K562 (cell line): ENCODE data around the gene GRIA4. TPM values are rescaled to one million over a fixed set of nuclear protein-coding genes. Genes with fewer than 3 reads are reported as not detected.

ENCODE experiments used
- ATAC-seq: fragments of 200-7000 bp; cut with Tn5 transposase; 3 replicates; pipeline ENCODE4 v1.9.1; 2020; ENCODE audit warnings: moderate library complexity
- BruUV-seq: library from RNA; stranded (reverse); fragments of 400-500 nt; replicated peaks from 2 replicates; lab custom pipeline; 2021; lab: Mats Ljungman, UMichigan
- CTCF ChIA-PET: fragments of 300-600 bp; formaldehyde crosslinking; extraction: SDS; loops from one replicate; lab custom pipeline; 2021; ENCODE audit warnings: low intra/inter-chr PET ratio; lab: Yijun Ruan, JAX
- POLR2A ChIA-PET: fragments of 300-600, 350-650 bp; sonication (Branson Sonifier 250); formaldehyde crosslinking; extraction: SDS; loops from one replicate; lab custom pipeline; 2021; ENCODE audit warnings: antibody characterized with exemption, inconsistent platforms; lab: Yijun Ruan, JAX
- DNase-seq, 4 experiments: peaks; one replicate each; pipeline versions ENCODE4 v3.0.0 to v3.0.0-alpha.2; 2011 to 2018; ENCODE audit warnings: low spot score in 3 of 4, mixed read lengths in 3 of 4; ENCODE audit errors: extremely low read depth in 1 of 4
- FAIRE-seq: peaks from 2 replicates; lab custom pipeline; 2011; peaks lifted over from hg19 to GRCh38; lab: Jason Lieb, UNC
- H2AFZ ChIP-seq: 2 replicates; pipeline ENCODE4 v1.6.0; 2011; ENCODE audit warnings: low read depth, low read length, control low read depth, inconsistent platforms
- H3K27ac ChIP-seq: fragments of 200-600 bp; 3 replicates; pipeline ENCODE4 v1.8.0; 2011; ENCODE audit warnings: low read depth, mild to moderate bottlenecking, control low read depth, inconsistent platforms, low read length, moderate library complexity, mixed read lengths; ENCODE audit errors: extremely low read depth
- H3K27me3 ChIP-seq, 2 experiments: fragments of 300-600 bp in 1 of 2; 2 replicates in 1 of 2; 3 replicates in 1 of 2; pipeline versions ENCODE4 v1.6.0 to v1.8.0; 2011; ENCODE audit warnings: inconsistent platforms in 2 of 2, low read length in 2 of 2, mild to moderate bottlenecking in 1 of 2, mixed read lengths in 1 of 2, moderate library complexity in 1 of 2; ENCODE audit not compliant: control insufficient read depth in 2 of 2, insufficient read depth in 2 of 2
- H3K36me3 ChIP-seq: fragments of 300-600 bp; 3 replicates; pipeline ENCODE4 v1.8.0; 2011; ENCODE audit warnings: mild to moderate bottlenecking, low read length, inconsistent platforms; ENCODE audit not compliant: control insufficient read depth, insufficient read depth
- H3K4me1 ChIP-seq, 2 experiments: fragments of 200-600 bp in 1 of 2; replicated peaks in 1 of 2; 2 replicates in 1 of 2; 3 replicates in 1 of 2; pipeline versions ENCODE4 v1.5.1 to v1.8.0; 2011; ENCODE audit warnings: inconsistent platforms in 2 of 2, low read length in 2 of 2, mild to moderate bottlenecking in 1 of 2, mixed read lengths in 1 of 2, moderate library complexity in 1 of 2; ENCODE audit not compliant: control insufficient read depth in 2 of 2, insufficient read depth in 2 of 2
- H3K4me2 ChIP-seq: 2 replicates; pipeline ENCODE4 v1.6.1; 2011; ENCODE audit warnings: low read length, control low read depth, inconsistent platforms, mixed read lengths; ENCODE audit not compliant: insufficient read depth
- H3K4me3 ChIP-seq: fragments of 200-600 bp; sonication (generic), shearing (Covaris generic); 2 replicates; pipeline ENCODE4 v1.5.1; 2016; ENCODE audit warnings: control low read depth, inconsistent platforms
- H3K79me2 ChIP-seq: fragments of 200-600 bp; 3 replicates; pipeline ENCODE4 v1.8.0; 2011; ENCODE audit warnings: low read length, inconsistent platforms; ENCODE audit not compliant: control insufficient read depth, insufficient read depth
- H3K9ac ChIP-seq, 2 experiments: 2 replicates each; pipeline versions ENCODE4 v1.6.0 to v1.6.1; 2011; ENCODE audit warnings: low read depth in 2 of 2, low read length in 2 of 2, control low read depth in 1 of 2, inconsistent platforms in 1 of 2, mild to moderate bottlenecking in 1 of 2, mixed read lengths in 1 of 2; ENCODE audit not compliant: insufficient read depth in 1 of 2
- H3K9me1 ChIP-seq: one replicate; pipeline ENCODE4 v1.6.0; 2011; ENCODE audit warnings: inconsistent platforms, mild to moderate bottlenecking, low read length, moderate library complexity; ENCODE audit not compliant: control insufficient read depth, insufficient read depth
- H3K9me3 ChIP-seq: replicated peaks from 2 replicates; pipeline ENCODE4 v1.5.1; 2011; ENCODE audit warnings: low read depth, low read length, inconsistent platforms; ENCODE audit not compliant: control insufficient read depth, insufficient read depth
- H4K20me1 ChIP-seq: replicated peaks from 2 replicates; pipeline ENCODE4 v1.6.1; 2011; ENCODE audit warnings: low read length, inconsistent platforms, mixed read lengths; ENCODE audit not compliant: control insufficient read depth, insufficient read depth
- ETV5 ChIP-seq: sonication (generic); formaldehyde crosslinking; IDR thresholded peaks from 2 replicates; pipeline ENCODE4 v1.4.0; 2020; ENCODE audit warnings: low read depth, mild to moderate bottlenecking, missing genetic modification reagents
- HNRNPUL1 ChIP-seq: fragments of 200-400 bp; formaldehyde crosslinking; IDR thresholded peaks from 2 replicates; pipeline ENCODE4 v1.6.1; 2017; ENCODE audit warnings: low read length
- HSF4 ChIP-seq: fragments of 250-450 bp; sonication (Bioruptor Pico); IDR thresholded peaks from 2 replicates; pipeline ENCODE4 v2.1.2; 2022; ENCODE audit warnings: mild to moderate bottlenecking, moderate library complexity, borderline replicate concordance
- STAG1 ChIP-seq: sonication (generic); formaldehyde crosslinking; IDR thresholded peaks from 2 replicates; pipeline ENCODE4 v1.5.0; 2020; ENCODE audit warnings: missing genetic modification reagents, borderline replicate concordance
- ZNF707 ChIP-seq: fragments of 250-450 bp; sonication (Bioruptor Pico); conservative IDR thresholded peaks from 2 replicates; pipeline ENCODE4 v1.8.0; 2022; ENCODE audit warnings: inconsistent platforms, mild to moderate bottlenecking, moderate library complexity
- WGBS: fragments of 100-300 bp; shearing (Covaris generic); methylation state at CpG from one replicate; pipeline ENCODE4 v1.1.6; 2016; ENCODE audit warnings: low coverage, mixed read lengths; ENCODE audit not compliant: insufficient coverage; ENCODE audit errors: missing lambda C conversion rate; 5-methylcytosine and 5-hydroxymethylcytosine counted together
- in situ Hi-C: fragments of 300-500 bp; cut with MboI; formaldehyde crosslinking; loops from 4 replicates; pipeline ENCODE4 v1.15.0; 2018; ENCODE audit warnings: inconsistent platforms, mixed read lengths
- intact Hi-C: fragments of 100-400 bp; cut with micrococcal nuclease; formaldehyde crosslinking; loops from 2 replicates; pipeline ENCODE4 v1.14.2; 2022
- polyA plus RNA-seq, 8 experiments: library from polyadenylated mRNA; depleted of rRNA in 4 of 8; stranded (reverse) in 5 of 8; unstranded in 3 of 8; fragments of >200 nt; fragmentation: Nextera tagmentation in 2 of 8; fragmentation: Illumina TruSeq in 1 of 8; extraction: Ambion mirVana in 2 of 8; extraction: Trizol in 1 of 8; gene quantifications; 2 replicates each; pipeline versions ENCODE4 v1.2.1 to v1.2.3, GENCODE V29; 2011 to 2014; ENCODE audit warnings: inconsistent platforms in 1 of 8, missing spikeins in 1 of 8
- total RNA-seq, 7 experiments: library from RNA; depleted of rRNA in 6 of 7; stranded (reverse); fragments of >200 nt in 6 of 7; fragmentation: Illumina TruSeq in 2 of 7; extraction: Trizol in 2 of 7; gene quantifications; 2 replicates each; pipeline versions ENCODE4 v1.2.1 to v1.2.3, GENCODE V29; 2011 to 2021; ENCODE audit warnings: low replicate concordance in 1 of 7
- TF ChIP-seq, protein P1 (sequence below): fragments of 250-450 bp; sonication (Bioruptor Pico); IDR thresholded peaks from 2 replicates; pipeline ENCODE4 v1.5.0; 2020; ENCODE audit warnings: mild to moderate bottlenecking
- TF ChIP-seq, protein P2 (sequence below): fragments of 250-450 bp; sonication (Bioruptor Pico); IDR thresholded peaks from 2 replicates; pipeline ENCODE4 v1.4.0; 2020; ENCODE audit warnings: mild to moderate bottlenecking, moderate library complexity
- TF ChIP-seq, protein P3 (sequence below): fragments of 250-450 bp; sonication (Bioruptor Pico); IDR thresholded peaks from 2 replicates; pipeline ENCODE4 v1.5.0; 2021; ENCODE audit warnings: mild to moderate bottlenecking, borderline replicate concordance
- TF ChIP-seq, protein P4 (sequence below): fragments of 250-450 bp; sonication (Bioruptor Pico); IDR thresholded peaks from 2 replicates; pipeline ENCODE4 v1.4.0; 2020
- TF ChIP-seq, protein P5 (sequence below): IDR thresholded peaks from 2 replicates; pipeline ENCODE4 v1.6.1; 2012; ENCODE audit warnings: low read depth, low read length, improper control_type of control experiment, borderline replicate concordance

The GRIA4 gene
- total and polyA plus RNA-seq, 9 of the 15 experiments (the other 6 are each of a cell fraction or from before 2014, with no cell fraction given): not detected

DNA sequence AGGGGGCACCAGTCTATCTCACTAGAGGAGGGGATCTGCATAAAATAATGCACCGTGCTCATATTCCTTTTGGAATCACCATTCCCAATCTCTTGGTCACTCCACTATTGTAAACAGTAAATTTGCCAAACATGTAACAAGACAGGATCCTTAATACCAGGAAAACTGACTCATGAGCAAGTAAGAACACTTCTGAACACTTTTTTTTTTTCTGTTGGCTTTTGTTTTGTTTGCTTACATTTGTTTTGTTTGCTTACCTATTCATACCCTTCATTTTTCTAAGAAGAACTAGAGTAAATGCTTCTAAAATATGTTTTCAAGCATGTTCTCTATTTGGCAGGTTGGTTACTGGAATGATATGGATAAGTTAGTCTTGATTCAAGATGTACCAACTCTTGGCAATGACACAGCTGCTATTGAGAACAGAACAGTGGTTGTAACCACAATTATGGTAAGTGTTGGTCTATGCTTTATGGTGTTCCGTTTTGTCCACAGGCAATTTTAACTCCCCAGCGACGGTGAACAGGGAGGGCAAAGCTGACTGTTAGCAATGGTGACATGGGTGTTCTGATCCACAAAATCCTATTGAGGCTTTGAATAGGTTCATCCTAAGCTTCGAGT, 300.3 kb downstream of the GRIA4 start (continued):
- TF ChIP-seq HSF4 (CRISPR knock-in tag) (no peak), ZNF707 (CRISPR knock-in tag) (no peak)
- TF ChIP-seq, protein P1, sequence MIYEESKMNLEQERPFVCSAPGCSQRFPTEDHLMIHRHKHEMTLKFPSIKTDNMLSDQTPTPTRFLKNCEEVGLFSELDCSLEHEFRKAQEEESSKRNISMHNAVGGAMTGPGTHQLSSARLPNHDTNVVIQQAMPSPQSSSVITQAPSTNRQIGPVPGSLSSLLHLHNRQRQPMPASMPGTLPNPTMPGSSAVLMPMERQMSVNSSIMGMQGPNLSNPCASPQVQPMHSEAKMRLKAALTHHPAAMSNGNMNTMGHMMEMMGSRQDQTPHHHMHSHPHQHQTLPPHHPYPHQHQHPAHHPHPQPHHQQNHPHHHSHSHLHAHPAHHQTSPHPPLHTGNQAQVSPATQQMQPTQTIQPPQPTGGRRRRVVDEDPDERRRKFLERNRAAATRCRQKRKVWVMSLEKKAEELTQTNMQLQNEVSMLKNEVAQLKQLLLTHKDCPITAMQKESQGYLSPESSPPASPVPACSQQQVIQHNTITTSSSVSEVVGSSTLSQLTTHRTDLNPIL (CRISPR knock-in tag): no peak

DNA sequence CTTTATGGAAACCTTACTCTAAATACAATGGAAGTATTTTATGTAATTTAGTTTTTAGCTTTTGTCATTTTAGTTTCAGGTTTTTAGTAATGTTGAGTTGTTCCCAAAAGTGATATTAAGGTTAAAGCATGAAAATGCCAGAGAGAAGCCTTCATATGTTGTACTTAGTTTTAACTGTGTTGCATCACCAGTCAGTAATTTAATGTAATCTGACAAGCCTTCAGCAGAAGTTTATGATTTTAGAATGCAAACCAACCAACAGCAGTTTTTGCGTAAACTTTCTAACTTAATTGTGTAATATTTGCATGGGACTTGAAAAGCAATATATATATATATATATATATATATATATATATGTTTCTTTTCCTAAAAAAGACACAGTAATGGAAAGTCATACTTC, 301.6 kb downstream of the GRIA4 start:
- no peaks in the 10 kb centered on the region for H3K27me3 ChIP-seq
- no peak overlapping the region for H3K4me3 ChIP-seq
- no peak for FAIRE-seq
- no peak overlapping the region for H2AFZ ChIP-seq
- 0% methylated on average over 1 of the region's 1 CpG for WGBS
- H3K9ac ChIP-seq: no peak overlapping the region
- no TSS peak for BruUV-seq
- no peaks in the 10 kb centered on the region for H3K4me1 ChIP-seq
- no peak for DNase-seq
- ATAC-seq: no peak
- intact Hi-C loops: no loop called here
- TF ChIP-seq, protein P2, sequence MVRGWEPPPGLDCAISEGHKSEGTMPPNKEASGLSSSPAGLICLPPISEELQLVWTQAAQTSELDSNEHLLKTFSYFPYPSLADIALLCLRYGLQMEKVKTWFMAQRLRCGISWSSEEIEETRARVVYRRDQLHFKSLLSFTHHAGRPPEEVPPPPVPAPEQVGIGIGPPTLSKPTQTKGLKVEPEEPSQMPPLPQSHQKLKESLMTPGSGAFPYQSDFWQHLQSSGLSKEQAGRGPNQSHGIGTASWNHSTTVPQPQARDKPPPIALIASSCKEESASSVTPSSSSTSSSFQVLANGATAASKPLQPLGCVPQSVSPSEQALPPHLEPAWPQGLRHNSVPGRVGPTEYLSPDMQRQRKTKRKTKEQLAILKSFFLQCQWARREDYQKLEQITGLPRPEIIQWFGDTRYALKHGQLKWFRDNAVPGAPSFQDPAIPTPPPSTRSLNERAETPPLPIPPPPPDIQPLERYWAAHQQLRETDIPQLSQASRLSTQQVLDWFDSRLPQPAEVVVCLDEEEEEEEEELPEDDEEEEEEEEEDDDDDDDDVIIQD (CRISPR knock-in tag): no peak
- no peak for TF ChIP-seq ETV5 (CRISPR knock-in tag)
- no peak for TF ChIP-seq HNRNPUL1
- no peak for TF ChIP-seq STAG1 (CRISPR knock-in tag)
- TF ChIP-seq, protein P3, sequence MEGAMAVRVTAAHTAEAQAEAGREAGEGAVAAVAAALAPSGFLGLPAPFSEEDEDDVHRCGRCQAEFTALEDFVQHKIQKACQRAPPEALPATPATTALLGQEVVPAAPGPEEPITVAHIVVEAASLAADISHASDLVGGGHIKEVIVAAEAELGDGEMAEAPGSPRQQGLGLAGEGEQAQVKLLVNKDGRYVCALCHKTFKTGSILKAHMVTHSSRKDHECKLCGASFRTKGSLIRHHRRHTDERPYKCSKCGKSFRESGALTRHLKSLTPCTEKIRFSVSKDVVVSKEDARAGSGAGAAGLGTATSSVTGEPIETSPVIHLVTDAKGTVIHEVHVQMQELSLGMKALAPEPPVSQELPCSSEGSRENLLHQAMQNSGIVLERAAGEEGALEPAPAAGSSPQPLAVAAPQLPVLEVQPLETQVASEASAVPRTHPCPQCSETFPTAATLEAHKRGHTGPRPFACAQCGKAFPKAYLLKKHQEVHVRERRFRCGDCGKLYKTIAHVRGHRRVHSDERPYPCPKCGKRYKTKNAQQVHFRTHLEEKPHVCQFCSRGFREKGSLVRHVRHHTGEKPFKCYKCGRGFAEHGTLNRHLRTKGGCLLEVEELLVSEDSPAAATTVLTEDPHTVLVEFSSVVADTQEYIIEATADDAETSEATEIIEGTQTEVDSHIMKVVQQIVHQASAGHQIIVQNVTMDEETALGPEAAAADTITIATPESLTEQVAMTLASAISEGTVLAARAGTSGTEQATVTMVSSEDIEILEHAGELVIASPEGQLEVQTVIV (CRISPR knock-in tag): no peak
- TF ChIP-seq, protein P4, sequence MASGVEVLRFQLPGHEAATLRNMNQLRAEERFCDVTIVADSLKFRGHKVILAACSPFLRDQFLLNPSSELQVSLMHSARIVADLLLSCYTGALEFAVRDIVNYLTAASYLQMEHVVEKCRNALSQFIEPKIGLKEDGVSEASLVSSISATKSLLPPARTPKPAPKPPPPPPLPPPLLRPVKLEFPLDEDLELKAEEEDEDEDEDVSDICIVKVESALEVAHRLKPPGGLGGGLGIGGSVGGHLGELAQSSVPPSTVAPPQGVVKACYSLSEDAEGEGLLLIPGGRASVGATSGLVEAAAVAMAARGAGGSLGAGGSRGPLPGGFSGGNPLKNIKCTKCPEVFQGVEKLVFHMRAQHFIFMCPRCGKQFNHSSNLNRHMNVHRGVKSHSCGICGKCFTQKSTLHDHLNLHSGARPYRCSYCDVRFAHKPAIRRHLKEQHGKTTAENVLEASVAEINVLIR (CRISPR knock-in tag): no peak
- TF ChIP-seq, protein P5, sequence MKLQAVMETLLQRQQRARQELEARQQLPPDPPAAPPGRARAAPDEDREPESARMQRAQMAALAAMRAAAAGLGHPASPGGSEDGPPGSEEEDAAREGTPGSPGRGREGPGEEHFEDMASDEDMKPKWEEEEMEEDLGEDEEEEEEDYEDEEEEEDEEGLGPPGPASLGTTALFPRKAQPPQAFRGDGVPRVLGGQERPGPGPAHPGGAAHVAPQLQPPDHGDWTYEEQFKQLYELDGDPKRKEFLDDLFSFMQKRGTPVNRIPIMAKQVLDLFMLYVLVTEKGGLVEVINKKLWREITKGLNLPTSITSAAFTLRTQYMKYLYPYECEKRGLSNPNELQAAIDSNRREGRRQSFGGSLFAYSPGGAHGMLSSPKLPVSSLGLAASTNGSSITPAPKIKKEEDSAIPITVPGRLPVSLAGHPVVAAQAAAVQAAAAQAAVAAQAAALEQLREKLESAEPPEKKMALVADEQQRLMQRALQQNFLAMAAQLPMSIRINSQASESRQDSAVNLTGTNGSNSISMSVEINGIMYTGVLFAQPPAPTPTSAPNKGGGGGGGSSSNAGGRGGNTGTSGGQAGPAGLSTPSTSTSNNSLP: no peak
- TF ChIP-seq, all 486 proteins: peak for 0
- Histone ChIP-seq H3K9me1 (no peaks in the 10 kb centered on the region), H3K9me3 (no peaks in the 10 kb centered on the region), H3K27ac (no peak overlapping the region), H3K36me3 (no peaks in the 10 kb centered on the region), H4K20me1 (no peaks in the 10 kb centered on the region), H3K79me2 (no peaks in the 10 kb centered on the region), H3K4me2 (no peak overlapping the region)
- in situ Hi-C loops: no loop called here
- CTCF ChIA-PET: no interaction called here
- POLR2A ChIA-PET: no interaction called here
